ENCODE data around the gene C19orf12.

C19orf12 gene

GRCh38 chr19:29724102-29724641 is 9.1 kb upstream of the C19orf12 start:
- Histone ChIP-seq H3K27me3 (ENCODE audit: insufficient read depth, low read length, poor library complexity) (peaks cover 23% of the 10 kb centered on the region), H3K36me3 (ENCODE audit: insufficient read depth, low read length) (no peaks in the 10 kb centered on the region), H3K9ac (ENCODE audit: low read depth, low read length) (peak overlapping the region; percentile 21; the same call in 1 of the 2 replicates), H3K4me1 (ENCODE audit: insufficient read depth, low read length) (peaks cover 16% of the 10 kb centered on the region), H3K79me2 (ENCODE audit: insufficient read depth, low read length) (no peaks in the 10 kb centered on the region), H3K9me3 (ENCODE audit: insufficient read depth, low read length, severe bottlenecking) (no peaks in the 10 kb centered on the region), H4K20me1 (ENCODE audit: insufficient read depth, low read length) (no peaks in the 10 kb centered on the region), H3K27ac (ENCODE audit: low read length) (no peak overlapping the region), H3K4me3 (ENCODE audit: low read depth in 1 of 2, low read length in 2 of 2) (no peak overlapping the region), H2AFZ (ENCODE audit: low read depth, low read length) (peak overlapping the region; percentile 55), H3K4me2 (ENCODE audit: insufficient read depth, low read length) (peak overlapping the region; percentile 28; the same call in 1 of the 2 replicates)
- ATAC-seq (ENCODE audit: insufficient read depth, low read depth) (peak; percentile 87), DNase-seq (peak; percentile 60)
- TF ChIP-seq CTCF (IDR thresholded peaks at IDR 0.05; ENCODE audit: borderline replicate concordance, extremely low read depth, low read length, poor library complexity, severe bottlenecking) (no peak), EZH2 (IDR thresholded peaks at IDR 0.05; ENCODE audit: borderline replicate concordance, low read depth, low read length, severe bottlenecking) (no peak)

GRCh38 chr19:29717051-29717450 is 2.0 kb upstream of the C19orf12 start:
- ATAC-seq (ENCODE audit: insufficient read depth, low read depth) (no peak), DNase-seq (no peak)
- TF ChIP-seq EZH2 (IDR thresholded peaks at IDR 0.05; ENCODE audit: borderline replicate concordance, low read depth, low read length, severe bottlenecking) = no peak
- no peak for TF ChIP-seq CTCF (IDR thresholded peaks at IDR 0.05; ENCODE audit: borderline replicate concordance, extremely low read depth, low read length, poor library complexity, severe bottlenecking)
- Histone ChIP-seq H3K9me3 (ENCODE audit: insufficient read depth, low read length, severe bottlenecking) (no peaks in the 10 kb centered on the region), H2AFZ (ENCODE audit: low read depth, low read length) (no peak overlapping the region), H3K4me2 (ENCODE audit: insufficient read depth, low read length) (peak overlapping the region; percentile 71; the same call in 1 of the 2 replicates), H3K27ac (ENCODE audit: low read length) (no peak overlapping the region), H3K27me3 (ENCODE audit: insufficient read depth, low read length, poor library complexity) (no peaks in the 10 kb centered on the region), H4K20me1 (ENCODE audit: insufficient read depth, low read length) (no peaks in the 10 kb centered on the region), H3K9ac (ENCODE audit: low read depth, low read length) (no peak overlapping the region), H3K36me3 (ENCODE audit: insufficient read depth, low read length) (peaks cover 3% of the 10 kb centered on the region; the same call in 1 of the 2 replicates), H3K4me1 (ENCODE audit: insufficient read depth, low read length) (peaks cover 37% of the 10 kb centered on the region), H3K4me3 (ENCODE audit: low read depth in 1 of 2, low read length in 2 of 2) (no peak overlapping the region), H3K79me2 (ENCODE audit: insufficient read depth, low read length) (peaks cover 38% of the 10 kb centered on the region)

- peaks cover 3% of the 10 kb centered on the region; the same call in 1 of the 2 replicates for H3K36me3 ChIP-seq (ENCODE audit: insufficient read depth, low read length)
- DNase-seq (peak; percentile 9), ATAC-seq (ENCODE audit: insufficient read depth, low read depth) (peak; percentile 15)
- peaks cover 44% of the 10 kb centered on the region for H3K79me2 ChIP-seq (ENCODE audit: insufficient read depth, low read length)
- peak overlapping the region; percentile 84 for H3K27ac ChIP-seq (ENCODE audit: low read length)
- peak overlapping the region; percentile 89 for H3K9ac ChIP-seq (ENCODE audit: low read depth, low read length)
- H3K4me1 ChIP-seq (ENCODE audit: insufficient read depth, low read length) = peaks cover 37% of the 10 kb centered on the region
- no peaks in the 10 kb centered on the region for H3K9me3 ChIP-seq (ENCODE audit: insufficient read depth, low read length, severe bottlenecking)
- no peaks in the 10 kb centered on the region for H4K20me1 ChIP-seq (ENCODE audit: insufficient read depth, low read length)
- TF ChIP-seq CTCF (IDR thresholded peaks at IDR 0.05; ENCODE audit: borderline replicate concordance, extremely low read depth, low read length, poor library complexity, severe bottlenecking) = no peak
- H3K4me3 ChIP-seq (ENCODE audit: low read depth in 1 of 2, low read length in 2 of 2) = peak overlapping the region; percentile 57 to 100
- H2AFZ ChIP-seq (ENCODE audit: low read depth, low read length) = peak overlapping the region; percentile 71
- H3K27me3 ChIP-seq (ENCODE audit: insufficient read depth, low read length, poor library complexity) = no peaks in the 10 kb centered on the region
- peak overlapping the region; percentile 71 for H3K4me2 ChIP-seq (ENCODE audit: insufficient read depth, low read length)
Measured at GRCh38 chr19:29715701-29716581, 880 bp upstream of the C19orf12 start.

Measured in DND-41 (cell line).